T-helper 17 cell (primary cell): Measurements from ENCODE around the gene KMT2E. TPM values are rescaled to one million over a fixed set of nuclear protein-coding genes. Genes with fewer than 3 reads are reported as not detected.

Experiments used
- ATAC-seq: fragments of 150-1000 bp; cut with Tn5 transposase; 2 replicates; pipeline ENCODE4 v1.10.0; 2021; ENCODE audit warnings: mild to moderate bottlenecking, moderate library complexity
- DNase-seq, 3 donors: peaks; one replicate each; pipeline versions ENCODE4 v3.0.0 to v3.0.0-alpha.2; 2020 to 2021
- H3K9me3 ChIP-seq: one replicate; pipeline ENCODE4 v1.7.0; 2013; ENCODE audit warnings: low read length, mild to moderate bottlenecking; ENCODE audit not compliant: control insufficient read depth, poor library complexity, severe bottlenecking
- H3K27ac Mint-ChIP-seq: one replicate; pipeline ENCODE4 v1.8.0; 2022; ENCODE audit warnings: mild to moderate bottlenecking, moderate library complexity, mixed read lengths
- H3K27me3 Mint-ChIP-seq: one replicate; pipeline ENCODE4 v1.8.0; 2022; ENCODE audit warnings: mixed read lengths
- H3K36me3 Mint-ChIP-seq: one replicate; pipeline ENCODE4 v1.8.0; 2022; ENCODE audit warnings: low read depth, mixed read lengths
- H3K4me1 Mint-ChIP-seq: one replicate; pipeline ENCODE4 v1.8.0; 2022; ENCODE audit warnings: mild to moderate bottlenecking, mixed read lengths
- H3K4me3 Mint-ChIP-seq: one replicate; pipeline ENCODE4 v1.8.0; 2022; ENCODE audit warnings: mild to moderate bottlenecking, moderate library complexity, mixed read lengths
- total RNA-seq, 4 donors: library from RNA in 2 of 4; stranded (reverse) in 2 of 4; gene quantifications; one replicate each; pipeline ENCODE4 v1.2.3 and lab custom pipeline; 2022 to 2026

KMT2E gene
- total RNA-seq, 2 donors from 2014 or later = 285 to 301 TPM

DNA sequence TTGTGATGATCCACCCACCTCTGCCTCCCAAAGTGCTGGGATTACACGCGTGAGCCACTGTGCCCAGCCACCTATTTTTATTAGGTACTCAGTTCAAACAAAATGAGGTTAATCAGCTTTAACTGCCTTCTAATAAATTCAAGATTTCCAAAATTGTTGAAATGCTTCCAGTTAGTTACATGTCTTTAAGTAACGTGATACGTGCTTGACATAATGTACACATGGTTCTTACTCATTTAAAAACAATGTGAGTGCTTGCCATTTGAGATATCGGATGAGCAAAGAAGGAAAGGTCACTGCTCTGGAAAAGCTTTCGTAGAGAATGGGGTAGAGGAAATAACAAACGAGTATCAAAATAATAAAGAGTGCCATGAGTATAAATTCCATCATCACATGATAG lies 83.6 kb downstream of the KMT2E start:
- Mint-ChIP-seq H3K4me1 (peaks cover 25% of the 10 kb centered on the region), H3K4me3 (peak overlapping the region; percentile 31), H3K27me3 (no peaks in the 10 kb centered on the region), H3K36me3 (peaks cover 2% of the 10 kb centered on the region), H3K27ac (peak overlapping the region; percentile 93)
- DNase-seq = no peak
- ATAC-seq = no peak
- H3K9me3 ChIP-seq = no peaks in the 10 kb centered on the region

DNA sequence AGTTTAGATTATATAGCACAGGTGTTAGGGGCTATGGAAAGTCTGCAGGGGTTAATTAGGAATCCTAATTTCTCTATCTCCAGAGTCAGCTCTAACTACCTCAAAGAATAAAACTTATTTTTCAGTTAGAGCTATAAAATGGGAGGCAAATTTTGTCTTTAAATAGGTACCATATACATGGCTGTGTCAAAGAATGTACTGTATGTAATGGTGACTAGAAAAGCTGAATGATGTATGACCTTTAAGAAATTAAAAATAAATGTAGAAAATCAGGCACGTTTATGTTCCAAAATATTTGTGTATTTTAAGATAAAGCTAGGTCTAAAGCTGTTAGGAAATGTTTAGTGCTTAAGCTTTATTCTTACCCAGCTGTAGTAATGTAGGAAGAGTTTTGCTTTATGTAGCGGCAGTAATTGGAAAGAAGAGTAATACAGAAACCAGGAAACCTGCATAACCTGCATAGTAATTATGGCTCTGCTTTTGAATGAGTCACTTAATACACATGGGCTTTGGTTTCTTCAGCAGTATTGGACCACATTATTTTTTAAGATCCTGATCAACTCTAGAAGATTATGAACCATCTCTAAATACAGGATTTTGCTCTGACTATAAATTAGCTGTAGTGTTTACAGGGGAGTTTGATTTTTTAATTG lies 85.0 kb downstream of the KMT2E start:
- Mint-ChIP-seq H3K4me3 (peak overlapping the region; percentile 39), H3K27me3 (no peaks in the 10 kb centered on the region), H3K27ac (peak overlapping the region; percentile 93), H3K36me3 (peaks cover 2% of the 10 kb centered on the region), H3K4me1 (peaks cover 20% of the 10 kb centered on the region)
- DNase-seq = no peak
- peak; percentile 20 for ATAC-seq
- no peaks in the 10 kb centered on the region for H3K9me3 ChIP-seq

- peaks cover 20% of the 10 kb centered on the region for H3K4me1 Mint-ChIP-seq
- H3K27ac Mint-ChIP-seq = no peak overlapping the region
- no peak overlapping the region for H3K4me3 Mint-ChIP-seq
- H3K36me3 Mint-ChIP-seq = peaks cover 2% of the 10 kb centered on the region
- H3K9me3 ChIP-seq = no peaks in the 10 kb centered on the region
- no peaks in the 10 kb centered on the region for H3K27me3 Mint-ChIP-seq
- ATAC-seq (no peak), DNase-seq (no peak)
These were observed 87.9 kb downstream of the KMT2E start for GRCh38 chr7:105101864-105102263.

GRCh38 chr7:105102557-105103352 lies 88.8 kb downstream of the KMT2E start:
- ATAC-seq (no peak), DNase-seq (no peak)
- Mint-ChIP-seq H3K27me3 (no peaks in the 10 kb centered on the region), H3K4me1 (peaks cover 18% of the 10 kb centered on the region), H3K4me3 (no peak overlapping the region), H3K27ac (peak overlapping the region; percentile 81), H3K36me3 (no peaks in the 10 kb centered on the region)
- no peaks in the 10 kb centered on the region for H3K9me3 ChIP-seq

DNA sequence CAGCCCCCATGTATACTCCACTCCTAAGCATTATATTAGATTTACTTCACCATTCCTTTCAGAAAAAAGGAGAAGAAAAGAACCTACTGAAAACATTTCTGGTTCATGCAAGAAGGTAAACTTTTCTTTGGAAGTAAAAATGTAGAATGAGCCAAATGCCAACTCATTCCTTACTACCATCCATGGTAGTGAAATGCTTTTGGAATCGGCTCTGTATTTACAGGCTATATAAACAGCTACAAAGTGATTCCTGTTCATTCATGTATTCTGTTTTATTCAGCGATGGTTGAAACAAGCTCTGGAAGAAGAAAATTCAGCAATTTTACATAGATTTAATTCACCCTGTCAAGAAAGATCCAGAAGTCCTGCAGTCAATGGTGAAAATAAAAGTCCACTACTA lies 91.6 kb downstream of the KMT2E start:
- H3K9me3 ChIP-seq = no peaks in the 10 kb centered on the region
- Mint-ChIP-seq H3K4me1 (peaks cover 5% of the 10 kb centered on the region), H3K27me3 (no peaks in the 10 kb centered on the region), H3K27ac (peak overlapping the region; percentile 86), H3K4me3 (no peak overlapping the region), H3K36me3 (peaks cover 3% of the 10 kb centered on the region)
- DNase-seq = no peak
- ATAC-seq = no peak

DNA sequence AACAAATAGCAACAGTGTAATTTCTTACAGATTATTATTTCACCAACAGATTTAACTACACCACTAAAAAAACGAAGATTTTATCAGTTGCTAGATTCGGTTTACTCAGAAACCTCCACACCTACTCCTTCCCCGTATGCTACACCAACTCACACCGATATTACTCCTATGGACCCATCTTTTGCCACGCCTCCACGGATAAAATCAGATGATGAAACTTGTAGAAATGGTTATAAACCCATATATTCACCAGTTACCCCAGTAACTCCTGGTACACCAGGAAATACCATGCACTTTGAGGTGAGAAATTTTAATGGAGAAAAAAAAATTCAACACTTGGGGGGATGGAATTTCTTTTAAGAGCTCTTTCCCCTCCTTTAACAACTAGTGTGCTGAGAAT lies 92.5 kb downstream of the KMT2E start:
- no peak for ATAC-seq
- Mint-ChIP-seq H3K36me3 (peaks cover 3% of the 10 kb centered on the region), H3K27me3 (no peaks in the 10 kb centered on the region), H3K27ac (peak overlapping the region; percentile 86), H3K4me1 (no peaks in the 10 kb centered on the region), H3K4me3 (peak overlapping the region; percentile 9)
- no peaks in the 10 kb centered on the region for H3K9me3 ChIP-seq
- no peak for DNase-seq

GRCh38 chr7:105107458-105107857 lies 93.5 kb downstream of the KMT2E start:
- H3K27ac Mint-ChIP-seq = peak overlapping the region; percentile 57
- no peaks in the 10 kb centered on the region for H3K27me3 Mint-ChIP-seq
- no peak overlapping the region for H3K4me3 Mint-ChIP-seq
- ATAC-seq = no peak
- no peaks in the 10 kb centered on the region for H3K9me3 ChIP-seq
- no peak for DNase-seq
- peaks cover 7% of the 10 kb centered on the region for H3K36me3 Mint-ChIP-seq
- peaks cover 6% of the 10 kb centered on the region for H3K4me1 Mint-ChIP-seq

GRCh38 chr7:105112440-105113418 lies 98.7 kb downstream of the KMT2E start:
- peaks cover 10% of the 10 kb centered on the region for H3K4me1 Mint-ChIP-seq
- peak overlapping the region; percentile 78 for H3K4me3 Mint-ChIP-seq
- ATAC-seq = peak; percentile 26
- no peaks in the 10 kb centered on the region for H3K27me3 Mint-ChIP-seq
- DNase-seq = no peak
- H3K27ac Mint-ChIP-seq = peak overlapping the region; percentile 69
- H3K9me3 ChIP-seq = no peaks in the 10 kb centered on the region
- H3K36me3 Mint-ChIP-seq = peaks cover 14% of the 10 kb centered on the region

DNA sequence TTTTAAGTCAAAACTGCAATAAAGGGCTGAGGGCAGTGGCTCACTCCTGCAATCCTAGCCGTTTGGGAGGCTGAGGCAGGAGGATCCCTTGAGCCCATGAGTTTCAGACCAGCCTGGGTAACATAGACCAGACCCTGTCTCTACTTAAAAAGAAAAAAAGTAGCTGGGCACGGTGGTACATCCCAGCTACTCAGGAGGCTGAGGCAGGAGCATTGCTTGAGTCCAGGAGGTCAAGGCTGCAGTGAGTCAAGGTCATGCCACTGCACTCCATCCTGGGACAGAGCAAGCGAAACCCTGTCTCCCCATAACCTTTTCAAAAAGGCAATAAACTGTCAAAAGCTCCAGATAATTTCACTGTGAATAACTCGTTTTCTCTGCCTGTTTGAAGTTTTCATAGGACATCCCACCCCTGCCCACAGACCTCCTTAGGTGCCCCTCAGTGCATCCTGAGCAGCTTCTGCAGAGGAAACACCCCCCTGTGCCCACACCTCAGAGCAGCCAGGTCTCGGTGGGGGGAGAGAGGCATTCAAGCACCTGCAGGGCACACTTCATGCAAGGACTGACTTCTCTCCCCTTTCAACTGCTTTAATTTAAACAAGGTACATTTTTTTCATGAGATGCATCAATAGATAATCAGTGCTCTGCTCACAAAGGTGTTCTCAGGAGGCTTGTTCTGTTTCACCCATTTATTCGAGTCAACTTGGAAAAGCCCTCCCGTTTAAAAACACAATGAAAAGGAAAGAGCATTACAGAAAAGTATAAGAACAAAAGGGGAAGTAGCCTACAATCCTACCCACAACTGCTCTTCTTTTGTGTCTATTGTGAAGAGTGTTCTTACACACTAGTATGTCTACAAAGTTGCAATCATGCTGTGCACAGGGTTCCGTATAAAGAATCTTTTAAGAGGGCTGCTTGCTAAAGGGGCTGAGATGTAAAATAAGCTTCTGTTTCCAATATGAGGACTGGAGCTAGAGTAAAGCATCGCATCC lies 104.9 kb downstream of the KMT2E start:
- DNase-seq (no peak), ATAC-seq (no peak)
- H3K4me3 Mint-ChIP-seq = no peak overlapping the region
- peaks cover 21% of the 10 kb centered on the region for H3K4me1 Mint-ChIP-seq
- peaks cover 6% of the 10 kb centered on the region for H3K36me3 Mint-ChIP-seq
- no peaks in the 10 kb centered on the region for H3K27me3 Mint-ChIP-seq
- no peaks in the 10 kb centered on the region for H3K9me3 ChIP-seq
- H3K27ac Mint-ChIP-seq = peak overlapping the region; percentile 56

DNA sequence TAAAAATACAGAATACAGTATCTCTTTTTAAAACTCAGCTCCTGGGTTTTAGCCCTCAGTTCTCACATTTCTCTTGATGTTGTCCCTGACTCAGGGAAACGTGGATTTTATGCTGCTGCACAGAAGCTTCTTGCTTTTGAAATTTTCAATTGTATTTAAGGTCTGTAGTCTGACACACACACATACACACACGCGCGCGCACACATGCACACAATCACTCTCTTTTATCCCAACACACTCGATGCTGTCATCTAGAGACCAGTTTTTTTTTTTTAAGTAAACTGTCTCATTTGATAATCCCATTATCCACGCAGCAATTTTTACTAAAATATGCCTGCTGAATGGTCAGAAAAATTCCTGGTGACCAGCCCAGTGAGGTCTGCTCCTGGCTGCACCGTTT lies 108.6 kb downstream of the KMT2E start:
- no peak overlapping the region for H3K4me3 Mint-ChIP-seq
- H3K36me3 Mint-ChIP-seq = peaks cover 8% of the 10 kb centered on the region
- peak overlapping the region; percentile 81 for H3K27ac Mint-ChIP-seq
- no peaks in the 10 kb centered on the region for H3K9me3 ChIP-seq
- DNase-seq (no peak), ATAC-seq (no peak)
- no peaks in the 10 kb centered on the region for H3K27me3 Mint-ChIP-seq
- peaks cover 21% of the 10 kb centered on the region for H3K4me1 Mint-ChIP-seq

GRCh38 chr7:105125745-105126144 lies 111.7 kb downstream of the KMT2E start:
- peaks cover 16% of the 10 kb centered on the region for H3K4me1 Mint-ChIP-seq
- H3K27me3 Mint-ChIP-seq = no peaks in the 10 kb centered on the region
- H3K9me3 ChIP-seq = no peaks in the 10 kb centered on the region
- H3K27ac Mint-ChIP-seq = peak overlapping the region; percentile 51
- no peak overlapping the region for H3K4me3 Mint-ChIP-seq
- DNase-seq = no peak
- ATAC-seq = no peak
- peaks cover 10% of the 10 kb centered on the region for H3K36me3 Mint-ChIP-seq

DNA sequence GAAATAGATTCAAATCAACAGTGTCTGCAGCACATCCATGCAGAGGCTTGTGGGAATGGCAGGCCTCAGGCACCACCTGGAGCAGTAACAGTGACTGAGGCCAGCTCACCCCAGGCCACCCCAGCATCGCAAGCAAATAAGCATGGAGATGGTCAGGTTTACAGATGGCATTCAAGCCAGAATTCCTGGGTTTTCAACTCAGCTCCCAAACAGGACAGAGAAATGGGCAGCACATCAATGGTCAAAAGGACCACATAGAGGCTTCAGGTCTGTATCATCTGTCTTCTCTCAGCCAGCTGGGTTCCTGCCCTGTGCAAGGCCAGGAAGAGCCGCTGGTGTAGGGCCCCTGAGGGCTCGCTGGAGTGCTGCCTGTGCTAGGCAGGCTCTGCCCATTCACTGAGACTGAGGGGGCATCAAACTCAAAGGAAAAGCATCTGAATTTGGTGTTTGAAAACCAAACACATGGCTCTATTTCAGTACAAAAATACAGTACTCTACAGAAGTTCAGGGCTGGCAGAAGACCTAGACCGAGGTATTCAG lies 112.5 kb downstream of the KMT2E start:
- DNase-seq (no peak), ATAC-seq (no peak)
- no peaks in the 10 kb centered on the region for H3K27me3 Mint-ChIP-seq
- H3K4me3 Mint-ChIP-seq = no peak overlapping the region
- peaks cover 19% of the 10 kb centered on the region for H3K4me1 Mint-ChIP-seq
- peaks cover 10% of the 10 kb centered on the region for H3K36me3 Mint-ChIP-seq
- H3K9me3 ChIP-seq = no peaks in the 10 kb centered on the region
- H3K27ac Mint-ChIP-seq = peak overlapping the region; percentile 51
